Right lobe of liver (tissue), 4 donors: ENCODE results near the gene UBE2QL1.

Experiments
- CTCF ChIP-seq, 4 donors: fragments of 200-600 bp in 3 of 4; fragments of 450-650 bp in 1 of 4; IDR thresholded peaks; one replicate each; pipeline versions ENCODE4 v1.5.1 to v1.8.0; 2016 to 2022; ENCODE audit warnings: antibody characterized with exemption in 4 of 4, mild to moderate bottlenecking in 2 of 4
- POLR2A ChIP-seq: fragments of 450-650 bp; IDR thresholded peaks from one replicate; pipeline ENCODE4 v1.6.1; 2017; ENCODE audit warnings: antibody characterized with exemption, mild to moderate bottlenecking
- donor health status: DM: no; HTN: no; CAD: no.
- donor health status: DM: no; HTN: no; CAD: no.
- donor health status: DM: no; HTN: yes; CAD: no.

- TF ChIP-seq POLR2A (no peak), CTCF (IDR thresholded peaks at IDR 0.05) (no peak)
Measured at GRCh38 chr5:6522923-6523322, 74.3 kb downstream of the UBE2QL1 start.
